Keratinocyte (primary cell): ENCODE results near the gene VPS50. TPM values are rescaled to one million over a fixed set of nuclear protein-coding genes. Genes with fewer than 3 reads are reported as not detected.

Experiments used
- DNase-seq: peaks from one replicate; pipeline ENCODE4 v3.0.0-alpha.2; 2011; ENCODE audit warnings: low read depth, missing footprints, low spot score
- FAIRE-seq: peaks from 2 replicates; lab custom pipeline; 2011; peaks lifted over from hg19 to GRCh38; lab: Jason Lieb, UNC
- H2AFZ ChIP-seq: 2 replicates; pipeline ENCODE4 v1.6.0; 2012; ENCODE audit warnings: low read length, control low read depth, inconsistent platforms; ENCODE audit not compliant: control insufficient read depth
- H3K27ac ChIP-seq: 2 replicates; pipeline ENCODE4 v1.5.1; 2011; ENCODE audit warnings: low read length; ENCODE audit not compliant: control insufficient read depth, insufficient read depth
- H3K27me3 ChIP-seq: 3 replicates; pipeline ENCODE4 v1.6.0; 2011; ENCODE audit warnings: low read length; ENCODE audit not compliant: control insufficient read depth, insufficient read depth; ENCODE audit errors: extremely low read depth
- H3K36me3 ChIP-seq, 2 experiments: 2 replicates in 1 of 2; 3 replicates in 1 of 2; pipeline ENCODE4 v1.5.1; 2011; ENCODE audit warnings: low read length in 2 of 2, mild to moderate bottlenecking in 1 of 2; ENCODE audit not compliant: control insufficient read depth in 2 of 2, insufficient read depth in 2 of 2; ENCODE audit errors: extremely low read depth in 1 of 2
- H3K4me1 ChIP-seq: 3 replicates; pipeline ENCODE4 v1.5.1; 2011; ENCODE audit warnings: low read length; ENCODE audit not compliant: control insufficient read depth, insufficient read depth; ENCODE audit errors: extremely low read depth
- H3K4me2 ChIP-seq: 3 replicates; pipeline ENCODE4 v1.6.0; 2011; ENCODE audit warnings: low read depth, low read length; ENCODE audit not compliant: control insufficient read depth, insufficient read depth; ENCODE audit errors: extremely low read depth
- H3K4me3 ChIP-seq, 3 experiments: fragments of 200-600 bp in 1 of 3; sonication (generic) in 1 of 3; 2 replicates in 2 of 3; 3 replicates in 1 of 3; pipeline ENCODE4 v1.5.1; 2011 to 2016; ENCODE audit warnings: low read length in 3 of 3, mild to moderate bottlenecking in 3 of 3, control low read depth in 2 of 3, inconsistent platforms in 1 of 3, low read depth in 1 of 3, mixed read lengths in 1 of 3, mixed run types in 1 of 3, moderate library complexity in 1 of 3; ENCODE audit not compliant: control insufficient read depth in 2 of 3, insufficient read depth in 2 of 3; ENCODE audit errors: extremely low read depth in 1 of 3
- H3K79me2 ChIP-seq: 2 replicates; pipeline ENCODE4 v1.6.0; 2012; ENCODE audit warnings: low read length; ENCODE audit not compliant: control insufficient read depth, insufficient read depth
- H3K9ac ChIP-seq: 3 replicates; pipeline ENCODE4 v1.6.0; 2011; ENCODE audit warnings: low read length; ENCODE audit not compliant: control insufficient read depth, insufficient read depth; ENCODE audit errors: extremely low read depth
- H3K9me1 ChIP-seq: 3 replicates; pipeline ENCODE4 v1.6.0; 2011; ENCODE audit warnings: low read length; ENCODE audit not compliant: control insufficient read depth, insufficient read depth; ENCODE audit errors: extremely low read depth
- H3K9me3 ChIP-seq: 2 replicates; pipeline ENCODE4 v1.5.1; 2012; ENCODE audit warnings: low read depth, low read length; ENCODE audit not compliant: control insufficient read depth
- H4K20me1 ChIP-seq: 3 replicates; pipeline ENCODE4 v1.6.0; 2011; ENCODE audit warnings: low read length; ENCODE audit not compliant: control insufficient read depth, insufficient read depth; ENCODE audit errors: extremely low read depth
- EZH2 ChIP-seq: IDR thresholded peaks from one replicate; pipeline ENCODE4 v1.6.1; 2012; ENCODE audit warnings: inconsistent platforms, mild to moderate bottlenecking, low read length, moderate library complexity
- dilution Hi-C: fragments of 300-500 bp; cut with MboI; formaldehyde crosslinking; loops from one replicate; pipeline ENCODE4 v1.7.0; 2020; ENCODE audit warnings: low sequenced_read_pairs; ENCODE audit not compliant: extremely low pct_ligation_motif_present
- polyA plus RNA-seq, 5 experiments: library from polyadenylated mRNA; depleted of rRNA in 3 of 5; stranded (reverse) in 3 of 5; stranded (forward) in 1 of 5; unstranded in 1 of 5; fragments of >200 nt; gene quantifications; 1 replicate in 1 of 5; 2 replicates in 3 of 5; 3 replicates in 1 of 5; pipeline versions ENCODE4 v1.2.1 to v1.2.3, GENCODE V29; 2011 to 2012; ENCODE audit warnings: missing spikeins in 2 of 5, low read depth in 1 of 5, low replicate concordance in 1 of 5
- TF ChIP-seq, protein P1 (sequence below), 3 experiments: IDR thresholded peaks in 1 of 3; conservative IDR thresholded peaks in 1 of 3; optimal IDR thresholded peaks in 1 of 3; 2 replicates in 2 of 3; 3 replicates in 1 of 3; pipeline versions ENCODE3 to v1.5.1; 2011; ENCODE audit warnings: low read length in 3 of 3, mild to moderate bottlenecking in 3 of 3, moderate library complexity in 2 of 3, control low read depth in 1 of 3, inconsistent platforms in 1 of 3; ENCODE audit not compliant: insufficient read depth in 2 of 3; ENCODE audit errors: extremely low read depth in 1 of 3

Gene VPS50
- polyA plus RNA-seq, 1 donor (not counting 4 experiments of a cell fraction or from before 2014, with no cell fraction given) = 17.0 TPM

DNA sequence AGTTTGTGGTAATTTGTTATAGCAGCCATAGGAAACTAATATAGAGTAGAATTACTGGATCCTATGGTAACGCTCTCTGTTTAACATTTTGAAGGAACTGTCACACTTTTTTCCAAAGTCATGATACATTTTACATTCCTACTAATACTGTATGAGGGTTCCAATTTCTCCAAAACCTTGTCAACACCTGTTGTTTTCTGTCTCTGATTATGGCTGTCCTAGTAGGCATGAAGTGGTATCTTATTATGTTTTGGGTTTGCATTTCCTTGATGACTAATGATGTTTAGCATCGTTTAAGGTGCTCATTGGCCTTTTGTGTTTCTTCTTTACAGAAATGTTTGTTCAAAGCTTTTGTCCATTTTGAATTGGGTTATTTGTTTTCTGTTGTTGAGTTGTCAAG is 69.6 kb downstream of the VPS50 start:
- no peak overlapping the region for H2AFZ ChIP-seq
- dilution Hi-C loops = no loop called here
- H3K27ac ChIP-seq = no peak overlapping the region
- no peaks in the 10 kb centered on the region for H3K9me1 ChIP-seq
- no peaks in the 10 kb centered on the region for H3K79me2 ChIP-seq
- TF ChIP-seq, protein P1, sequence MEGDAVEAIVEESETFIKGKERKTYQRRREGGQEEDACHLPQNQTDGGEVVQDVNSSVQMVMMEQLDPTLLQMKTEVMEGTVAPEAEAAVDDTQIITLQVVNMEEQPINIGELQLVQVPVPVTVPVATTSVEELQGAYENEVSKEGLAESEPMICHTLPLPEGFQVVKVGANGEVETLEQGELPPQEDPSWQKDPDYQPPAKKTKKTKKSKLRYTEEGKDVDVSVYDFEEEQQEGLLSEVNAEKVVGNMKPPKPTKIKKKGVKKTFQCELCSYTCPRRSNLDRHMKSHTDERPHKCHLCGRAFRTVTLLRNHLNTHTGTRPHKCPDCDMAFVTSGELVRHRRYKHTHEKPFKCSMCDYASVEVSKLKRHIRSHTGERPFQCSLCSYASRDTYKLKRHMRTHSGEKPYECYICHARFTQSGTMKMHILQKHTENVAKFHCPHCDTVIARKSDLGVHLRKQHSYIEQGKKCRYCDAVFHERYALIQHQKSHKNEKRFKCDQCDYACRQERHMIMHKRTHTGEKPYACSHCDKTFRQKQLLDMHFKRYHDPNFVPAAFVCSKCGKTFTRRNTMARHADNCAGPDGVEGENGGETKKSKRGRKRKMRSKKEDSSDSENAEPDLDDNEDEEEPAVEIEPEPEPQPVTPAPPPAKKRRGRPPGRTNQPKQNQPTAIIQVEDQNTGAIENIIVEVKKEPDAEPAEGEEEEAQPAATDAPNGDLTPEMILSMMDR (optimal IDR thresholded peaks at IDR 0.05 in 1 of 3, IDR thresholded peaks at IDR 0.05 in 1 of 3, conservative IDR thresholded peaks at IDR 0.05 in 1 of 3; ENCODE audit: extremely low read depth in 1 of 3, insufficient read depth in 2 of 3, low read length in 3 of 3) = no peak
- TF ChIP-seq EZH2 = no peak
- no peak overlapping the region for H3K4me3 ChIP-seq
- no peaks in the 10 kb centered on the region for H3K9me3 ChIP-seq
- H3K9ac ChIP-seq = no peak overlapping the region
- H3K36me3 ChIP-seq = peaks cover 0 to 2% of the 10 kb centered on the region in 2 experiments
- no peaks in the 10 kb centered on the region for H4K20me1 ChIP-seq
- FAIRE-seq (no peak), DNase-seq (no peak)
- H3K4me1 ChIP-seq = peaks cover 3% of the 10 kb centered on the region
- no peaks in the 10 kb centered on the region for H3K27me3 ChIP-seq
- no peak overlapping the region for H3K4me2 ChIP-seq

DNA sequence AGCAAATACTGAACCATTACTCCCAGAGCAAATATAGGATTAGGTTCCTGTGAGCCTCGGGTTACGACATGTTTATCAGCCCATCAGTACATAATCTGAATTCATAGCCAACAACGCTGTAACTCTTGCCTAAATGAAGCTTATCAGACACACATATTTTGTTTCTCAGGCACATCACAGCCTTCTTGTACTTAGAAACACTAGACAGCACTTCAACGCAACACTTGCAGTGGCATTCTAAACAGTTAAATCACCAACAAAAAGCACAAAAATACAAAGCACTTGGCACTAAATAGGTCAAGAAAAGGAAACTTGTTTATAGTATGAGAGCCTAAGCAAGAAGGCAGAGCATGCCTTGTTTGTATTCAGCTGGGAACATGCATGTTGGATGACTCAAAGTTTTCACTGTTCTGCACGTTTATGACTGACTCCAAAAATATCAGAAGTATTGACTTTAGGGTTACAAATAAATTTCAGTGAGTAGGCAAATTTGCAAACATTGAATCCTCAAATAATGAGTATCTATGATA is 75.0 kb downstream of the VPS50 start:
- Histone ChIP-seq H2AFZ (peak overlapping the region; percentile 24), H3K27ac (peak overlapping the region; percentile 15), H4K20me1 (no peaks in the 10 kb centered on the region), H3K4me3 (no peak overlapping the region), H3K36me3 (no peaks in the 10 kb centered on the region), H3K9ac (no peak overlapping the region), H3K9me3 (no peaks in the 10 kb centered on the region), H3K79me2 (no peaks in the 10 kb centered on the region), H3K4me1 (peaks cover 26% of the 10 kb centered on the region), H3K4me2 (peak overlapping the region; percentile 65), H3K27me3 (no peaks in the 10 kb centered on the region), H3K9me1 (no peaks in the 10 kb centered on the region)
- dilution Hi-C loops = no loop called here
- TF ChIP-seq, protein P1 (optimal IDR thresholded peaks at IDR 0.05 in 1 of 3, IDR thresholded peaks at IDR 0.05 in 1 of 3, conservative IDR thresholded peaks at IDR 0.05 in 1 of 3; ENCODE audit: extremely low read depth in 1 of 3, insufficient read depth in 2 of 3, low read length in 3 of 3) = no peak
- DNase-seq = no peak
- peak; percentile 87 for FAIRE-seq
